Measurements from ENCODE around the gene ZC3H12D.

The ZC3H12D gene

GRCh38 chr6:149439626-149440025 lies 45.2 kb downstream of the ZC3H12D start:
- DNase-seq: no peak

GRCh38 chr6:149438855-149439254 lies 46.0 kb downstream of the ZC3H12D start:
- DNase-seq: no peak

- DNase-seq: no peak
Observed at GRCh38 chr6:149437212-149437611, 47.6 kb downstream of the ZC3H12D start.

GRCh38 chr6:149436647-149437046 lies 48.2 kb downstream of the ZC3H12D start:
- DNase-seq: no peak

GRCh38 chr6:149435919-149436586 lies 48.8 kb downstream of the ZC3H12D start:
- DNase-seq: no peak

GRCh38 chr6:149433881-149434280 lies 50.9 kb downstream of the ZC3H12D start:
- DNase-seq: no peak

- DNase-seq: no peak
Observed at GRCh38 chr6:149433405-149433804, 51.4 kb downstream of the ZC3H12D start.

- peak; percentile 88 for DNase-seq
Observed at GRCh38 chr6:149431905-149432775, 52.7 kb downstream of the ZC3H12D start.

- no peak for DNase-seq
Observed at GRCh38 chr6:149429427-149430360, 55.1 kb downstream of the ZC3H12D start.

GRCh38 chr6:149428606-149429005 lies 56.2 kb downstream of the ZC3H12D start:
- DNase-seq: no peak

GRCh38 chr6:149425754-149426153 lies 59.1 kb downstream of the ZC3H12D start:
- no peak for DNase-seq

GRCh38 chr6:149425224-149425623 lies 59.6 kb downstream of the ZC3H12D start:
- DNase-seq: no peak

GRCh38 chr6:149423964-149424440 lies 60.8 kb downstream of the ZC3H12D start:
- no peak for DNase-seq

GRCh38 chr6:149422581-149422980 lies 62.2 kb downstream of the ZC3H12D start:
- no peak for DNase-seq

GRCh38 chr6:149421132-149421531 lies 63.7 kb downstream of the ZC3H12D start:
- DNase-seq: no peak

GRCh38 chr6:149419696-149420404 lies 65.0 kb downstream of the ZC3H12D start:
- no peak for DNase-seq

- no peak for DNase-seq
Observed at GRCh38 chr6:149414821-149415220, 70.0 kb downstream of the ZC3H12D start.

GRCh38 chr6:149414009-149414408 lies 70.8 kb downstream of the ZC3H12D start:
- no peak for DNase-seq

GRCh38 chr6:149410557-149410956 lies 74.3 kb downstream of the ZC3H12D start:
- DNase-seq: no peak

- DNase-seq: no peak
Observed at GRCh38 chr6:149409617-149410016, 75.2 kb downstream of the ZC3H12D start.

GRCh38 chr6:149405823-149406765 lies 78.7 kb downstream of the ZC3H12D start:
- no peak for DNase-seq

All from CD4-positive, alpha-beta T cell treated with Interleukin-12 subunit alpha and Interleukin-12 subunit beta, for 1 hour (primary cell).